PC-9 (cell line): ENCODE measurements around the gene SEC14L1. TPM values are rescaled to one million over a fixed set of nuclear protein-coding genes. Genes with fewer than 3 reads are reported as not detected.

Experiments used
- BruUV-seq: library from RNA; stranded (reverse); fragments of 400-500 nt; replicated peaks from 2 replicates; lab custom pipeline; 2021; lab: Mats Ljungman, UMichigan
- CTCF ChIA-PET: fragments of 300-600 bp; sonication (Branson Sonifier 250); formaldehyde crosslinking; loops from one replicate; lab custom pipeline; 2022; ENCODE audit warnings: antibody characterized with exemption; lab: Charles Lee
- POLR2A ChIA-PET: fragments of 300-600 bp; sonication (Branson Sonifier 250); formaldehyde crosslinking; loops from one replicate; lab custom pipeline; 2022; ENCODE audit warnings: antibody characterized with exemption; ENCODE audit not compliant: unreplicated experiment; lab: Charles Lee
- DNase-seq, 2 experiments: peaks; one replicate each; pipeline versions ENCODE4 v3.0.0 to v3.0.0-alpha.2; 2015 to 2022; ENCODE audit warnings: mixed read lengths in 1 of 2
- H2AFZ ChIP-seq: fragments of 200-600 bp; sonication (generic); 2 replicates; pipeline ENCODE4 v1.8.1; 2017; ENCODE audit warnings: antibody characterized with exemption
- H3F3A ChIP-seq: fragments of 200-600 bp; sonication (generic); 2 replicates; pipeline ENCODE4 v1.8.1; 2017; ENCODE audit warnings: antibody characterized with exemption, mild to moderate bottlenecking, low read depth; ENCODE audit not compliant: insufficient read depth
- H3K27ac ChIP-seq: fragments of 200-600 bp; sonication (generic); 2 replicates; pipeline ENCODE4 v1.6.1; 2016; ENCODE audit warnings: mixed run types
- H3K27me3 ChIP-seq: fragments of 200-600 bp; sonication (generic); 2 replicates; pipeline ENCODE4 v1.6.1; 2016; ENCODE audit warnings: low read depth, mixed run types; ENCODE audit not compliant: insufficient read depth
- H3K36me3 ChIP-seq: fragments of 200-600 bp; sonication (generic); 2 replicates; pipeline ENCODE4 v1.6.1; 2016; ENCODE audit warnings: low read depth, mixed run types
- H3K4me1 ChIP-seq: fragments of 200-600 bp; sonication (generic); replicated peaks from 2 replicates; pipeline ENCODE4 v1.6.1; 2016; ENCODE audit warnings: mixed run types; ENCODE audit not compliant: insufficient read depth
- H3K4me2 ChIP-seq: fragments of 200-600 bp; sonication (generic); 2 replicates; pipeline ENCODE4 v1.6.1; 2017; ENCODE audit warnings: mixed run types
- H3K4me3 ChIP-seq: fragments of 200-600 bp; sonication (generic); 2 replicates; pipeline ENCODE4 v1.6.1; 2016; ENCODE audit warnings: mixed run types
- H3K79me2 ChIP-seq: fragments of 200-600 bp; sonication (generic); 2 replicates; pipeline ENCODE4 v1.6.1; 2017; ENCODE audit warnings: low read depth, mixed run types
- H3K9me2 ChIP-seq: fragments of 200-600 bp; sonication (generic); 2 replicates; pipeline ENCODE4 v1.8.1; 2017; ENCODE audit warnings: mild to moderate bottlenecking; ENCODE audit not compliant: insufficient read depth
- H3K9me3 ChIP-seq: fragments of 200-600 bp; sonication (generic); 2 replicates; pipeline ENCODE4 v1.8.1; 2016; ENCODE audit warnings: low read depth; ENCODE audit not compliant: insufficient read depth
- H4K20me1 ChIP-seq: fragments of 200-600 bp; sonication (generic); 2 replicates; pipeline ENCODE4 v1.8.1; 2017; ENCODE audit not compliant: insufficient read depth
- CTCF ChIP-seq: fragments of 200-600 bp; sonication (generic); conservative IDR thresholded peaks from 2 replicates; pipeline ENCODE4 v1.6.1; 2017; ENCODE audit warnings: mixed run types, antibody characterized with exemption, mild to moderate bottlenecking, moderate library complexity
- EZH2 ChIP-seq: fragments of 200-600 bp; sonication (generic); IDR thresholded peaks from 2 replicates; pipeline ENCODE4 v1.8.0; 2017; ENCODE audit warnings: antibody characterized with exemption, low read depth
- intact Hi-C: fragments of 100-400 bp; cut with micrococcal nuclease; formaldehyde crosslinking; loops from one replicate; pipeline ENCODE4 v1.10.0; 2022; ENCODE audit not compliant: unreplicated experiment
- total RNA-seq: library from RNA; stranded (reverse); gene quantifications from 2 replicates; pipeline ENCODE4 v1.2.3, GENCODE V29; 2021

Gene SEC14L1
- total RNA-seq, 1 experiment from 2014 or later: 83.1 TPM

GRCh38 chr17:77246110-77247047, 105.6 kb downstream of the SEC14L1 start:
- Histone ChIP-seq H3F3A (no peaks in the 10 kb centered on the region), H3K4me2 (peak overlapping the region; percentile 75), H3K4me1 (no peaks in the 10 kb centered on the region; the same call in 1 of the 2 replicates), H3K27me3 (no peaks in the 10 kb centered on the region), H3K9me2 (no peaks in the 10 kb centered on the region), H4K20me1 (no peaks in the 10 kb centered on the region), H3K79me2 (no peaks in the 10 kb centered on the region), H3K27ac (no peak overlapping the region), H3K9me3 (no peaks in the 10 kb centered on the region), H3K36me3 (no peaks in the 10 kb centered on the region), H3K4me3 (peak overlapping the region; percentile 49; the same call in 1 of the 2 replicates), H2AFZ (no peak overlapping the region)
- ChIA-PET CTCF (no interaction called here), POLR2A (no interaction called here)
- TF ChIP-seq EZH2: no peak
- no peak for TF ChIP-seq CTCF
- no peak for DNase-seq
- intact Hi-C loops: loop anchor here (2.0 to 5.0 kb wide), 2 partner anchors 160 to 379 kb away; partner anchors contain the start of gene MGAT5B
- BruUV-seq: no TSS peak

- peak overlapping the region; percentile 72; the same call in 1 of the 2 replicates for H2AFZ ChIP-seq
- BruUV-seq: no TSS peak
- no peaks in the 10 kb centered on the region for H3K9me3 ChIP-seq
- ChIA-PET POLR2A (no interaction called here), CTCF (no interaction called here)
- peak overlapping the region; percentile 49; the same call in 1 of the 2 replicates for H3K4me3 ChIP-seq
- H3K27me3 ChIP-seq: no peaks in the 10 kb centered on the region
- peak in 1 of 2 experiments; percentile 77 for DNase-seq
- H3F3A ChIP-seq: no peaks in the 10 kb centered on the region
- H4K20me1 ChIP-seq: no peaks in the 10 kb centered on the region
- no peak overlapping the region for H3K27ac ChIP-seq
- H3K79me2 ChIP-seq: no peaks in the 10 kb centered on the region
- H3K4me2 ChIP-seq: peak overlapping the region; percentile 75
- intact Hi-C loops: loop anchor here (2.0 to 5.0 kb wide), 2 partner anchors 160 to 380 kb away; partner anchors contain the start of gene MGAT5B
- no peaks in the 10 kb centered on the region for H3K36me3 ChIP-seq
- no peaks in the 10 kb centered on the region; the same call in 1 of the 2 replicates for H3K4me1 ChIP-seq
- no peak for TF ChIP-seq EZH2
- peak; percentile 88 for TF ChIP-seq CTCF
- no peaks in the 10 kb centered on the region for H3K9me2 ChIP-seq
These were observed 106.3 kb downstream of the SEC14L1 start for GRCh38 chr17:77247048-77247541.

GRCh38 chr17:77247609-77248008, 106.8 kb downstream of the SEC14L1 start:
- H3K27ac ChIP-seq: no peak overlapping the region
- H3K27me3 ChIP-seq: no peaks in the 10 kb centered on the region
- no peaks in the 10 kb centered on the region for H3K9me2 ChIP-seq
- H3K4me3 ChIP-seq: no peak overlapping the region
- H4K20me1 ChIP-seq: no peaks in the 10 kb centered on the region
- no peak overlapping the region for H2AFZ ChIP-seq
- TF ChIP-seq CTCF (no peak), EZH2 (no peak)
- H3K9me3 ChIP-seq: no peaks in the 10 kb centered on the region
- peaks cover 2% of the 10 kb centered on the region; the same call in 1 of the 2 replicates for H3F3A ChIP-seq
- CTCF ChIA-PET: no interaction called here
- H3K36me3 ChIP-seq: no peaks in the 10 kb centered on the region
- peaks cover 2% of the 10 kb centered on the region; the same call in 1 of the 2 replicates for H3K79me2 ChIP-seq
- intact Hi-C loops: loop anchor here (2.0 to 5.0 kb wide), 2 partner anchors 161 to 380 kb away; partner anchors contain the start of gene MGAT5B
- H3K4me2 ChIP-seq: peak overlapping the region; percentile 75
- DNase-seq: no peak
- no TSS peak for BruUV-seq
- POLR2A ChIA-PET: no interaction called here
- peaks cover 3% of the 10 kb centered on the region; the same call in 1 of the 2 replicates for H3K4me1 ChIP-seq
